ENCODE results near the gene CELF4.

Gene CELF4

DNA sequence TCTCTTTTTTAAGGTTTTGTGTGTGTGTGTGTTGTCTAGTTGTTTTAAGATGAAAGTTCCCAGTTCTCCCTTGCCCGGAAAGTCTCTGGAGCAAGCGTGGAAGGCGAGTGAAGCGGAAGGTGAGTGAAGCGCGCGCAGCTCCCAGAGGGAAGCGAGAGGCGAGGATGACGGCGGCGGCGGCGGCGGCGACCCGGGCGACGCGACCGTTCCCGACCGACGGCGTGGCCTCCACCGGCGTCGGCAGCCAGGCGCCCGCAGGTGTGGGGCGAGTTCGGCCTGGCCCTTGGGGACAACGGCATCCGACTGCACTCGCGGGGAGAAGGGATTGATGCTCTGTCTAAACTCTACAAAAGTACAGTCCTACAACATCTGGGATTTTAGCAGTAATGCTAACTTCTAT is 321.9 kb downstream of the CELF4 start:
- Histone ChIP-seq H3K9ac (ENCODE audit: low read length) (no peak overlapping the region), H3F3A (ENCODE audit: insufficient read depth) (no peaks in the 10 kb centered on the region), H4K20me1 (ENCODE audit: low read depth, low read length) (no peaks in the 10 kb centered on the region), H3K79me2 (ENCODE audit: insufficient read depth, low read length) (no peaks in the 10 kb centered on the region), H3K4me3 (ENCODE audit: insufficient read depth, low read length, poor library complexity, severe bottlenecking) (no peak overlapping the region), H3K4me2 (ENCODE audit: low read depth, low read length, poor library complexity, severe bottlenecking) (no peak overlapping the region), H3K27me3 (ENCODE audit: low read length) (no peaks in the 10 kb centered on the region), H3K36me3 (ENCODE audit: low read length) (no peaks in the 10 kb centered on the region), H3K27ac (ENCODE audit: low read depth, low read length) (no peak overlapping the region), H2AFZ (ENCODE audit: low read depth, low read length, severe bottlenecking) (no peak overlapping the region), H3K9me2 (replicated peaks; ENCODE audit: insufficient read depth, low read length) (no peaks in the 10 kb centered on the region), H3K9me3 (ENCODE audit: insufficient read depth, low read length) (no peaks in the 10 kb centered on the region)
- TF ChIP-seq, protein P1, sequence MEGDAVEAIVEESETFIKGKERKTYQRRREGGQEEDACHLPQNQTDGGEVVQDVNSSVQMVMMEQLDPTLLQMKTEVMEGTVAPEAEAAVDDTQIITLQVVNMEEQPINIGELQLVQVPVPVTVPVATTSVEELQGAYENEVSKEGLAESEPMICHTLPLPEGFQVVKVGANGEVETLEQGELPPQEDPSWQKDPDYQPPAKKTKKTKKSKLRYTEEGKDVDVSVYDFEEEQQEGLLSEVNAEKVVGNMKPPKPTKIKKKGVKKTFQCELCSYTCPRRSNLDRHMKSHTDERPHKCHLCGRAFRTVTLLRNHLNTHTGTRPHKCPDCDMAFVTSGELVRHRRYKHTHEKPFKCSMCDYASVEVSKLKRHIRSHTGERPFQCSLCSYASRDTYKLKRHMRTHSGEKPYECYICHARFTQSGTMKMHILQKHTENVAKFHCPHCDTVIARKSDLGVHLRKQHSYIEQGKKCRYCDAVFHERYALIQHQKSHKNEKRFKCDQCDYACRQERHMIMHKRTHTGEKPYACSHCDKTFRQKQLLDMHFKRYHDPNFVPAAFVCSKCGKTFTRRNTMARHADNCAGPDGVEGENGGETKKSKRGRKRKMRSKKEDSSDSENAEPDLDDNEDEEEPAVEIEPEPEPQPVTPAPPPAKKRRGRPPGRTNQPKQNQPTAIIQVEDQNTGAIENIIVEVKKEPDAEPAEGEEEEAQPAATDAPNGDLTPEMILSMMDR (IDR thresholded peaks at IDR 0.05; ENCODE audit: insufficient read depth, low read length, poor library complexity, severe bottlenecking) = no peak
- no peak for TF ChIP-seq EZH2phosphoT487 (conservative IDR thresholded peaks at IDR 0.05; ENCODE audit: low read length)

DNA sequence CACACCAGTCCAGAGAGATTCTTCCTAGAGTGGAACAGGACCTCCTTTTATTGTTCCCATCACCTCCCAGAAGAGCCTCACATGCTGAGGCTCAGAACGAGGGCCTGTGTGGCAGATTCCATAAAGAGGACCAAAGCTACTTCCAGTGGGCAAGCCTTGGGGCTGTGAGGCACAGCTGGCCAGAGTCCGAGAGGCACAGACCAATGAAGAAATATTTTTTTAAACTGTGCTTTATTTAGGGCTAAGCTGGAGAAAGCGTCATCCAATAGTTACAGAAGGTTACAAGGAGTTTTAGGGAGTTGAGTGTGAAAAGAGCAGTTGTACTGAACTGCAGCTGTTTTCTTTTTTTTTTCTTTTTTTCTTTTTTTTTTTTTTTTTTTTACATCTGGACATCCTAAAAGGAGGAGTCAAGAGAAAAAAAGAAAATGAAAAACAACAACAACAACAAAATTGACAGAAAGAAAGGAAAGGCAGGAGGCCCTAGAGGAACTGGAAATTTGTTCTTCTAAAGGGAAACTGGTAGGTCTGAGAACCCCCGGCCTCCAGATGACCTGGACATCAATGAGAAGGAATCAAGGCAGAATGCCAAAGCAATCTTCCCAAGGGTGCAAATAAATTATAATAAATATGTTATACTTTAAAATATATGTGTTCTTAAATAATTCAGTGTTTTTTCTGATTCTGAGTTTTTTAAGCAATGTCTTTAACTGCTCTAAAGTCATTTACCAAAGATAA is 322.6 kb downstream of the CELF4 start:
- Histone ChIP-seq H3K9ac (ENCODE audit: low read length) (no peak overlapping the region), H4K20me1 (ENCODE audit: low read depth, low read length) (no peaks in the 10 kb centered on the region), H3K36me3 (ENCODE audit: low read length) (no peaks in the 10 kb centered on the region), H3K4me2 (ENCODE audit: low read depth, low read length, poor library complexity, severe bottlenecking) (no peak overlapping the region), H3K9me2 (replicated peaks; ENCODE audit: insufficient read depth, low read length) (no peaks in the 10 kb centered on the region), H3K79me2 (ENCODE audit: insufficient read depth, low read length) (no peaks in the 10 kb centered on the region), H3F3A (ENCODE audit: insufficient read depth) (no peaks in the 10 kb centered on the region), H3K27me3 (ENCODE audit: low read length) (no peaks in the 10 kb centered on the region), H3K9me3 (ENCODE audit: insufficient read depth, low read length) (no peaks in the 10 kb centered on the region), H3K27ac (ENCODE audit: low read depth, low read length) (no peak overlapping the region), H2AFZ (ENCODE audit: low read depth, low read length, severe bottlenecking) (no peak overlapping the region), H3K4me3 (ENCODE audit: insufficient read depth, low read length, poor library complexity, severe bottlenecking) (no peak overlapping the region)
- no peak for TF ChIP-seq EZH2phosphoT487 (conservative IDR thresholded peaks at IDR 0.05; ENCODE audit: low read length)
- TF ChIP-seq, protein P1 (IDR thresholded peaks at IDR 0.05; ENCODE audit: insufficient read depth, low read length, poor library complexity, severe bottlenecking) = no peak

DNA sequence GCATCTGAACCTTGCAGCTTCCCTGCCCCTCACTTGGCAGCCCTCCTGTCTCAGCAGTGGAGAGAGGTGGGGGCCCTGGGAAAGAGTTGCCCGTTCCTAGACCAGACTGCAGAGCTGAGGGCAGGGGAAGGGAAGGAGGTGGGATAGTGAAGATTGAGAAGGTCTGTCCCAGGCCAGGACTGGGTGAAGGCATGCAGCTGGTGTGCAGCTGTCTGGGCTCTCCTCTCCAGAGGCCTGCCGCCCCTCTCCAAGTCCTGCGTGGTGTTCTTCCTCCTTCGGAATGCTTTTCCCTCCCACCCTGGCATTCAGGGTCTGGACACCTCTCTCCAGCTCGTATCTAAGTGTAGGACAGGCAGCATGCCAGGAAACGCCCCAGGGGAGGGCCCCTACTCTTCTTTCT is 323.5 kb downstream of the CELF4 start:
- Histone ChIP-seq H3K4me2 (ENCODE audit: low read depth, low read length, poor library complexity, severe bottlenecking) (no peak overlapping the region), H3K4me3 (ENCODE audit: insufficient read depth, low read length, poor library complexity, severe bottlenecking) (no peak overlapping the region), H3K27me3 (ENCODE audit: low read length) (no peaks in the 10 kb centered on the region), H3K79me2 (ENCODE audit: insufficient read depth, low read length) (no peaks in the 10 kb centered on the region), H2AFZ (ENCODE audit: low read depth, low read length, severe bottlenecking) (no peak overlapping the region), H3F3A (ENCODE audit: insufficient read depth) (no peaks in the 10 kb centered on the region), H3K9ac (ENCODE audit: low read length) (no peak overlapping the region), H3K36me3 (ENCODE audit: low read length) (no peaks in the 10 kb centered on the region), H3K27ac (ENCODE audit: low read depth, low read length) (no peak overlapping the region), H3K9me2 (replicated peaks; ENCODE audit: insufficient read depth, low read length) (no peaks in the 10 kb centered on the region), H3K9me3 (ENCODE audit: insufficient read depth, low read length) (no peaks in the 10 kb centered on the region), H4K20me1 (ENCODE audit: low read depth, low read length) (no peaks in the 10 kb centered on the region)
- TF ChIP-seq, protein P1 (IDR thresholded peaks at IDR 0.05; ENCODE audit: insufficient read depth, low read length, poor library complexity, severe bottlenecking) = no peak
- TF ChIP-seq EZH2phosphoT487 (conservative IDR thresholded peaks at IDR 0.05; ENCODE audit: low read length) = no peak
